GM13976 (cell line): ENCODE data around the gene ARFGEF3.
"Not testable (repeated sequence)": the region's sequence is repeated elsewhere in the genome, so short reads cannot be mapped to it uniquely, and the experiment has no call there.

ENCODE experiments used
- DNase-seq: peaks from one replicate; pipeline ENCODE4 v3.0.0; 2012; ENCODE audit warnings: low spot score
- in situ Hi-C: fragments of 300-500 bp; cut with MboI; formaldehyde crosslinking; loops from one replicate; pipeline ENCODE4 v1.12.0; 2022; ENCODE audit warnings: low sequenced_read_pairs, mixed read lengths, inconsistent platforms; ENCODE audit not compliant: unreplicated experiment
- TF ChIP-seq, protein P1 (sequence below): IDR thresholded peaks from 2 replicates; pipeline ENCODE4 v1.5.1; 2012; ENCODE audit warnings: borderline replicate concordance, mild to moderate bottlenecking; ENCODE audit not compliant: insufficient read depth; ENCODE audit errors: extremely low read depth, missing control alignments, control extremely low read depth

ARFGEF3 gene

DNA sequence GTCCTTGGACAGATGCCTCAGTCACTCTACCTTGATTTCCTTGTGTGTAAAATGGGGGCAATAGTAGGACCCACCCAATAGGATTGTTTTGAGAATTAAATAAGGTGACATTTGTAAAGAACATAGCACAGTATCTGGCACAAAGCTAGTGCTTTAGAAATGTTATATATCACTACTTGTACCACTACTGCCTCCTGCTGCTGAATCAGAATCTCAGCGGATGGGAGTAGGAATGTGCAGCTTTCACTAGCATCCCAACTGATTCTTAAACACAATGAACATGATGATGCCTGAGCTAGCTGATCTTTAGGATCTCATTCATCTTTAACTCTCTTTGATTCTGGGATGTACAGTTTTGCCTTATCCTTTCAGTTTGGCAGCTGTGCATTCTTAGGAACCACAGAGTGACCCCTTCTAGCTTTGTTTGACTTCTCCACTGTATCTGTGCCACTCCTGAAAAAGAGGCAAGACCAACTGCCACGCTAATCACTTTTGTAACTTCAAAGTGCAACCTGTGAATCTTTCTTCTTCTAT is 49.4 kb downstream of the ARFGEF3 start:
- TF ChIP-seq, protein P1, sequence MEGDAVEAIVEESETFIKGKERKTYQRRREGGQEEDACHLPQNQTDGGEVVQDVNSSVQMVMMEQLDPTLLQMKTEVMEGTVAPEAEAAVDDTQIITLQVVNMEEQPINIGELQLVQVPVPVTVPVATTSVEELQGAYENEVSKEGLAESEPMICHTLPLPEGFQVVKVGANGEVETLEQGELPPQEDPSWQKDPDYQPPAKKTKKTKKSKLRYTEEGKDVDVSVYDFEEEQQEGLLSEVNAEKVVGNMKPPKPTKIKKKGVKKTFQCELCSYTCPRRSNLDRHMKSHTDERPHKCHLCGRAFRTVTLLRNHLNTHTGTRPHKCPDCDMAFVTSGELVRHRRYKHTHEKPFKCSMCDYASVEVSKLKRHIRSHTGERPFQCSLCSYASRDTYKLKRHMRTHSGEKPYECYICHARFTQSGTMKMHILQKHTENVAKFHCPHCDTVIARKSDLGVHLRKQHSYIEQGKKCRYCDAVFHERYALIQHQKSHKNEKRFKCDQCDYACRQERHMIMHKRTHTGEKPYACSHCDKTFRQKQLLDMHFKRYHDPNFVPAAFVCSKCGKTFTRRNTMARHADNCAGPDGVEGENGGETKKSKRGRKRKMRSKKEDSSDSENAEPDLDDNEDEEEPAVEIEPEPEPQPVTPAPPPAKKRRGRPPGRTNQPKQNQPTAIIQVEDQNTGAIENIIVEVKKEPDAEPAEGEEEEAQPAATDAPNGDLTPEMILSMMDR: no peak
- DNase-seq: no peak
- in situ Hi-C loops: no loop called here

DNA sequence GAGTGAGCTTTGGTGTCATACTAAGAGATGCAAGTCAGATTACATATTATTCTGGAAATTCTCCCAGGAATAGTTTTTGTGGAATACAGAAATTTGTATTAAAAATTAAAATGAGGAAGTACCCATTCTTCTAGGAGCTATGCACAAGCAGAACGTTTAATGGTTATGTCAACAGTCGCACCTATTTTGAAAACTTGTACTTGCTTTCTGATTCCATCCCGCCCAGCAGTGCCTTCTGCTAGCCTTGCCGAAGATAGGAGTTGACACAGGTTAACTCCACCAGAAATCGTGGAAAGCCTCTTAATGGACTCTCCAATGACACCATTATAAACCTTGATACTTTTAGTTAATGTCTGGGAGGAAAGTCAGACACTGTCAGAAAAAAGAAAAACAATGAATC is 49.9 kb downstream of the ARFGEF3 start:
- TF ChIP-seq, protein P1: no peak
- DNase-seq: no peak
- in situ Hi-C loops: no loop called here

DNA sequence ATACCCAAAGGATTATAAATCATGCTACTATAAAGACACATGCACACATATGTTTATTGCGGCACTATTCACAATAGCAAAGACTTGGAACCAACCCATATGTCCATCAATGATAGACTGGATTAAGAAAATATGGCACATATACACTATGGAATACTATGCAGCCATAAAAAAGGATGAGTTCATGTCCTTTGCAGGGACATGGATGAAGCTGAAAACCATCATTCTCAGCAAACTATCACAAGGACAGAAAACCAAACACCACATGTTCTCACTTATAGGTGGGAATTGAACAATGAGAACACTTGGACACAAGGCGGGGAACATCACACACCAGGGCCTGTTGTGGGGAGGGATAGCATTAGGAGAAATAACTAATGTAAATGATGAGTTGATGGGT is 50.8 kb downstream of the ARFGEF3 start:
- in situ Hi-C loops, DNase-seq: not testable (repeated sequence)

DNA sequence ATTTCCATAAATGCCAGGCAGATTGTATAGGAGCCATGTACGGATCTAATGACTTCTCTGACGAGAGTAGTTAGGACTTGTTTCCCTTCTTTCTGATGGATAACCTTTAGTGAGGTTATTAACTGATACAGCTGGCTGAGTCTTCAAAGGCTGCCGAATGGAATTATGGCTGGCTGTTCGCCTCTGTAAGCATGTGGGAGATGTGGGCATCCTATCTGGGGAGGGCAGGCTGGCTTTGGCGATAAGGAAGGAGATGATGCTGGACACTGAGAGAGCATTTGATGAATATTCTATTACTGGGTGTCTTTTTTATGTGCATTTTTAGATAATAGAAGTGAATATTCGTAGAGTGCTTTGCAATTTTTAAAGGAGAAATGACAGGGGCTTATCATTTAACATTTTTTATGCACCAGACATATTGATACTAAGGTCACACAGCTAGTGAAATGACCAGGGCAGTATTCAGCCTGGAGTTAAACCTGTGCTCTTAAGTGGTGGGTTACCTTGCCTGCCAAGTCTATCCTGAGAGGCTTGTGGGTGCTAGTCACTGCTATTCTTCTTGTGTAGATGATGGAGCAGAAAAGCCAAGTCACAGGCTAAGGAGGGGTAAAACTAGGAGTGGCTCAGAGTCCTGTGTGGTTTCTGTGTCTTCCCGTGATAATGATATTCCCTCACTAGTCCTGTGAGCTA is 53.5 kb downstream of the ARFGEF3 start:
- TF ChIP-seq, protein P1: no peak
- no peak for DNase-seq
- in situ Hi-C loops: no loop called here

DNA sequence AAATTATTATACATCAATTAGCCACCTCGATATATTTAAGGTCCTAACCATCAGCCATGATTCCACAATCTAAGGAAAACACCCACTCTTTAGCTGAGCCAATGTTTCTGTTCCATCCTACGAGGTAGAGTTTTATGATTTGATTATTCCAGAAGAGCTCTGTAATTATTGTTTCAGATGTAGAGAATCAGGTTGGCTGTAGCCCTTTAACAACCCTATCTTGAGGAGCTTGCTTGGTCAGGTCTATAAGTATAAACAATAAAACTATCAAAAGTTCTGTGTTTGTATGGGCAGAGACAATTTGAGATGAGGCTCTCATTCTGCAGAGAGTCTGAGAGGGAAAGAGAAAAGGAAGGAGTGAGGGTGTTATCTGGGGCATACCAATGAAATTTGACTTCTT is 56.7 kb downstream of the ARFGEF3 start, which contains the start of gene PBOV1:
Gene PBOV1, minus strand, starts transcription at position 43 of the 400 bp plus-strand sequence. CDS start 96 bp downstream, outside the sequence.
- TF ChIP-seq, protein P1: no peak
- in situ Hi-C loops: no loop called here
- DNase-seq: no peak

DNA sequence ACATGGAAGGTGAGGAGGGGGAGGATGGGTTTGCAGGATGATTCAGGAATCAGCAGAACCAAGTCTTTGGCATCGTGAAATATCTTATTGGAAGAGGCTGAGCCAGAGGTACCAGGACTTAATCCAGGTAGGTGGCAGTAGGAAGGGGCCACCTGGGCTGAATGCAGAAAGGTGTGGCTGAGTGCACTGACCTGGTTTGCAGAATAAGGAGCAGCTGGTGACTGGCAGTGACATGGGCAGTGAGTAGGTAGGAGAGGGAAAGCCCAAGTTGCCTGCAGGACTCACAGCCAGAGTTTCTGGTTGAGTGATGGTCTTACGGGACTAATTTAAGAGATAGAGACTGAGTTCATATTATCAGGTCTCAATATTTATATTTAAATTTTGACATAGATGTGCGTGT is 57.7 kb downstream of the ARFGEF3 start:
- no peak for DNase-seq
- in situ Hi-C loops: no loop called here
- TF ChIP-seq, protein P1: no peak

DNA sequence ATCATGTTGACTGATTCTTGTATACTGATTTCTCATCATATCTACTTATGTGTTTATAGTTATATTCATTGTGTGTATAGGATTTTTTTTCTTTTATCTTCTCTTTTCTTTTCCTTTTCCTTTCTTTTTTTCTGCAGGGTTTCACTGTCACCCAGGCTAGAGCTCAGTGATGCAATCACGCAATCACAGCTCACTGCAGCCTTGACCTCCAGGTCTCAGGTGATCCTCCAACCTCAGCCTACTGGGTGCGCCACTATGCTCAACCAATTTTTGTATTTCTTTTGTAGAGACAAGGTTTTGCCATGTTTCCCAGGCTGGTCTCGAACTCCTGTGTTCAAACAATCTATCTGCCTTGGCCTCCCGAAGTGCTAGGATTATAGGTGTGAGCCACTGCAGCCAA is 58.2 kb downstream of the ARFGEF3 start:
- TF ChIP-seq, protein P1: no peak
- no peak for DNase-seq
- in situ Hi-C loops: no loop called here
